Endothelial cell of umbilical vein (primary cell): ENCODE measurements around the gene FAM78A.
"Not testable (repeated sequence)": the region's sequence is repeated elsewhere in the genome, so short reads cannot be mapped to it uniquely, and the experiment has no call there.

ENCODE experiments used
- FOS ChIP-seq: IDR thresholded peaks from 2 replicates; pipeline ENCODE4 v1.6.1; 2011; ENCODE audit warnings: mild to moderate bottlenecking, low read length, moderate library complexity, borderline replicate concordance; ENCODE audit not compliant: insufficient read depth
- POLR2AphosphoS5 ChIP-seq: IDR thresholded peaks from 2 replicates; pipeline ENCODE4 v1.6.1; 2012; ENCODE audit warnings: low read depth, mild to moderate bottlenecking, control low read depth, low read length, moderate library complexity; ENCODE audit not compliant: insufficient read depth
- TF ChIP-seq, protein P1 (sequence below), 2 donors: IDR thresholded peaks; 1 replicate in 1 of 2; 2 replicates in 1 of 2; pipeline ENCODE4 v1.5.1; 2011; ENCODE audit warnings: low read length in 2 of 2, mild to moderate bottlenecking in 2 of 2, moderate library complexity in 2 of 2, control low read depth in 1 of 2, inconsistent platforms in 1 of 2, low read depth in 1 of 2; ENCODE audit not compliant: insufficient read depth in 1 of 2; ENCODE audit errors: extremely low read depth in 1 of 2
- TF ChIP-seq, protein P2 (sequence below): IDR thresholded peaks from 2 replicates; pipeline ENCODE4 v1.6.1; 2011; ENCODE audit not compliant: insufficient read depth, insufficient read length

DNA sequence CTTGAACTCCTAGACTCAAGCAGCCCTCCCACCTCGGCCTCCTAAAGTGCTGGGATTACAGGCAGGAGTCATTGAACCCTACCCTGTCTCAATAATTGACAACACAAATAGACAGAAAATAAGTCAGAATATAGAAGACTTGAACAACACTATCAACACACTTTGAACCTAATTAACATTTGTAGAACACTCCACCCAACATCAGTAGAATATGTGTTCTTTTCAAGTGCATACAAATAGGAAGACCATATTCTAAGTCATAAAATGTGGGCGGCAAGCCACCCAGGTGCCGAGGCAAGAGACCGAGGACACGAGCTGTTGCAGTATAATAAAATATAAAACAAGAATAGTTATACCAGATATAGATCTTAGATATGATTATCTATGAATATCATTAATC lies 32.0 kb downstream of the FAM78A start:
- TF ChIP-seq FOS, POLR2AphosphoS5: not testable (repeated sequence)
- TF ChIP-seq, protein P1, sequence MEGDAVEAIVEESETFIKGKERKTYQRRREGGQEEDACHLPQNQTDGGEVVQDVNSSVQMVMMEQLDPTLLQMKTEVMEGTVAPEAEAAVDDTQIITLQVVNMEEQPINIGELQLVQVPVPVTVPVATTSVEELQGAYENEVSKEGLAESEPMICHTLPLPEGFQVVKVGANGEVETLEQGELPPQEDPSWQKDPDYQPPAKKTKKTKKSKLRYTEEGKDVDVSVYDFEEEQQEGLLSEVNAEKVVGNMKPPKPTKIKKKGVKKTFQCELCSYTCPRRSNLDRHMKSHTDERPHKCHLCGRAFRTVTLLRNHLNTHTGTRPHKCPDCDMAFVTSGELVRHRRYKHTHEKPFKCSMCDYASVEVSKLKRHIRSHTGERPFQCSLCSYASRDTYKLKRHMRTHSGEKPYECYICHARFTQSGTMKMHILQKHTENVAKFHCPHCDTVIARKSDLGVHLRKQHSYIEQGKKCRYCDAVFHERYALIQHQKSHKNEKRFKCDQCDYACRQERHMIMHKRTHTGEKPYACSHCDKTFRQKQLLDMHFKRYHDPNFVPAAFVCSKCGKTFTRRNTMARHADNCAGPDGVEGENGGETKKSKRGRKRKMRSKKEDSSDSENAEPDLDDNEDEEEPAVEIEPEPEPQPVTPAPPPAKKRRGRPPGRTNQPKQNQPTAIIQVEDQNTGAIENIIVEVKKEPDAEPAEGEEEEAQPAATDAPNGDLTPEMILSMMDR (IDR thresholded peaks at IDR 0.05; ENCODE audit: extremely low read depth in 1 of 2, insufficient read depth in 1 of 2, low read depth in 1 of 2, low read length in 2 of 2) = not testable (repeated sequence)
- TF ChIP-seq, protein P2, sequence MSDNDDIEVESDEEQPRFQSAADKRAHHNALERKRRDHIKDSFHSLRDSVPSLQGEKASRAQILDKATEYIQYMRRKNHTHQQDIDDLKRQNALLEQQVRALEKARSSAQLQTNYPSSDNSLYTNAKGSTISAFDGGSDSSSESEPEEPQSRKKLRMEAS = not testable (repeated sequence)
